Esophagus squamous epithelium (tissue), 4 donors: ENCODE data around the gene TMEM9.

Experiments used
- CTCF ChIP-seq, 6 experiments: fragments of 450-650 bp in 4 of 6; fragments of 200-600 bp in 2 of 6; sonication (generic) in 2 of 6; IDR thresholded peaks; one replicate each; pipeline ENCODE4 v1.5.1; 2016 to 2019; ENCODE audit warnings: antibody characterized with exemption in 6 of 6, mild to moderate bottlenecking in 4 of 6, moderate library complexity in 4 of 6
- POLR2A ChIP-seq, 4 donors: fragments of 450-650 bp; IDR thresholded peaks; one replicate each; pipeline ENCODE4 v1.6.1; 2017; ENCODE audit warnings: antibody characterized with exemption in 4 of 4, mild to moderate bottlenecking in 4 of 4, moderate library complexity in 3 of 4

- TF ChIP-seq CTCF (IDR thresholded peaks at IDR 0.05) (no peak), POLR2A (IDR thresholded peaks at IDR 0.05) (no peak)
Measured at GRCh38 chr1:201146626-201147390, 7.5 kb downstream of the TMEM9 start.
